ENCODE measurements around the gene PHAF1.

DNA sequence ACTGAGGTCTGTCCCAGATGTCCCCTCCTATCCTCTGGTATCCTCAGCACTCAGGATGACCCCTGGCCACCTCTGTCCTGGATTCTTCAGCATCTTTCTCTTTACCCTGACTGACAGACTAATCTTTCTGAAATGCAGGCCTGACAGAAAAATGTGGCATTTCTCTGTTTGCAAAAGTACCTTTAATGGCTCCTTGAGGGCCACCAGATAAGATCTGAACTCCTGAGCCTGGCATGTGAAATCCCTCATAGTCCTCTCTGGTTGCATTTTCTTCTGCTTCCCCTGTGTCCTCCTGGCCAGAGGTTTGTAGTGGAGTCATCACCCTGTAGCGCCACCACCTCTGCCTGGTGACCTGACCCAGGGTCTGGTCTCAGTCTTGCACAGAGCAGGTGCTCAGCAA lies 87.1 kb downstream of the PHAF1 start:
- no peak for TF ChIP-seq POLR2A (IDR thresholded peaks at IDR 0.05)
- TF ChIP-seq, protein P1, sequence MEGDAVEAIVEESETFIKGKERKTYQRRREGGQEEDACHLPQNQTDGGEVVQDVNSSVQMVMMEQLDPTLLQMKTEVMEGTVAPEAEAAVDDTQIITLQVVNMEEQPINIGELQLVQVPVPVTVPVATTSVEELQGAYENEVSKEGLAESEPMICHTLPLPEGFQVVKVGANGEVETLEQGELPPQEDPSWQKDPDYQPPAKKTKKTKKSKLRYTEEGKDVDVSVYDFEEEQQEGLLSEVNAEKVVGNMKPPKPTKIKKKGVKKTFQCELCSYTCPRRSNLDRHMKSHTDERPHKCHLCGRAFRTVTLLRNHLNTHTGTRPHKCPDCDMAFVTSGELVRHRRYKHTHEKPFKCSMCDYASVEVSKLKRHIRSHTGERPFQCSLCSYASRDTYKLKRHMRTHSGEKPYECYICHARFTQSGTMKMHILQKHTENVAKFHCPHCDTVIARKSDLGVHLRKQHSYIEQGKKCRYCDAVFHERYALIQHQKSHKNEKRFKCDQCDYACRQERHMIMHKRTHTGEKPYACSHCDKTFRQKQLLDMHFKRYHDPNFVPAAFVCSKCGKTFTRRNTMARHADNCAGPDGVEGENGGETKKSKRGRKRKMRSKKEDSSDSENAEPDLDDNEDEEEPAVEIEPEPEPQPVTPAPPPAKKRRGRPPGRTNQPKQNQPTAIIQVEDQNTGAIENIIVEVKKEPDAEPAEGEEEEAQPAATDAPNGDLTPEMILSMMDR (IDR thresholded peaks at IDR 0.05), result no peak
